Dermis blood vessel endothelial cell (primary cell): Measurements from ENCODE around the gene EGFR. TPM values are rescaled to one million over a fixed set of nuclear protein-coding genes. Genes with fewer than 3 reads are reported as not detected.

Experiments used
- DNase-seq: peaks from one replicate; pipeline ENCODE4 v3.0.0; 2010
- total RNA-seq: library from RNA; depleted of rRNA; stranded (reverse); fragments of >200 nt; gene quantifications from 2 replicates; pipeline ENCODE4 v1.2.3, GENCODE V29; 2014

EGFR gene
- total RNA-seq, 1 donor from 2014 or later, result 0.85 TPM

DNA sequence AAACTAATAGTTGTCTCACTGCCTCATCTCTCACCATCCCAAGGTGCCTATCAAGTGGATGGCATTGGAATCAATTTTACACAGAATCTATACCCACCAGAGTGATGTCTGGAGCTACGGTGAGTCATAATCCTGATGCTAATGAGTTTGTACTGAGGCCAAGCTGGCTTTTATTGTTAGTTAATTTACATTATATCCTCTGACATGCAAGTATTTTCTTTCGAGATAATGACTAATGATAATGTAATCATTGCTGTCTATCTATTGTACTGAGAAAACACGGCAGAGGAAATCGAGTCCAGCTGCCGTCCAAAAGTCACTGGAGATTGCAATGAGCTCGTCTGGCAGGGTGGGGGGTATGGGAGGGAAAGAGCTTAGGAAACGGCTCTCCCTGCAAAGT lies 173.9 kb downstream of the EGFR start:
- DNase-seq, result peak; percentile 79

GRCh38 chr7:55193245-55193644 lies 174.4 kb downstream of the EGFR start:
- DNase-seq, result no peak

DNA sequence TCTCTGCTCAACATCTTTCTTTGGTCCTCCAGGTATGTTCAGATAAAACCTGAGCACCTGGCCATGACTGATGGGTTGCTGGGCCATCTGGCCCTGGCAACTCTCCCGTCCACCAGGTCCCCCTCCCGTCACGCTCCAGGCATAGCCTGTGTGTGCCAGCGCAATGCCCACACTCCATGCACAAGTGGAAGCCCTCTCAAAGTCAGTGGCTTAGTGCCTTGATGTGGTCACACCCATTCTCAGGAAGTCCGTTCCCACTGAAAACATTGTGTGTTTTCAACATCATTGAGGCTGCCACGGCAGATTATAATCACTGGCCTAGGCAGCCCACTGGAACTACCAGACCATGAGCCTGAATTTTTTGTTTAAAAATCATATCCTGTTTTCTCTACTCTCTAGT lies 175.7 kb downstream of the EGFR start:
- DNase-seq, result peak; percentile 17

GRCh38 chr7:55198634-55199392 lies 180.0 kb downstream of the EGFR start:
- no peak for DNase-seq

DNA sequence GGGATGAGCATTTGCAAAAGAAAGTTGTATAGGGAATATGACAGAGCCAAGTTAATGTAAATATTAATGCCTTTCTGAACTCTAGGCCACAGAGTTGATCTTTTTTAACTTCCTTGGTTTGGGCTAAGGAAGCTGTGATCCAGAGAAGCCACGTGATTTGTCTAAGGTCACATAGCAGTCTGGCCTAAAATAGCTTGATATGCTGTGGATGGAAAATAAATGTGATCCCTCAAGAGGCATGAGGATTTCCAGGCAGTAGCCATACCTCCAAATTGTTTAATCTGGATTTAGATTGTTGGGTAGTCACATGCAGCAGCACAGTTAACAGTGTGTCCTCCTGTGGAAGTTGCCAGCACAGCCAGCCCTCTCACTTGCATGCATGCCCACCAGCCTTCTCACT lies 180.6 kb downstream of the EGFR start:
- DNase-seq, result no peak

DNA sequence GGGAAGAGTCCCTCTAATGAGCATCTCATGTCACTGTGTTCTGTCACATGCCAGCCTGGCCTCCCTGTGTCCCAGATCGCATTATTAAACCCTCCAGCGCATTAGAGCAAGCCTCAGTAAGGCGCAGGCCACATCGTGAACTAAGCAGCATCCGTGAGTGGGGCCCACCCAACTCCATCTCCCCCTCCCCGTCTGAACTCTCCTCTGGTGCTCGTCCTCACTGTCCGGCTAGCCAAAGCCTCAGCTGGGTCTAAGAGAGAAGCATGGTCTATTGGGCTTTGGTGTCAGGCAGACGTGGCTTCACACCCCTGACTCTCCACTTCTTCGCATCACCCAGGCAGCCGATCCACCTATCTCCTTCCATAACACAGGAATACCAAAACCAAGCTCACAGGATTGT lies 181.6 kb downstream of the EGFR start:
- no peak for DNase-seq

GRCh38 chr7:55202150-55202913 lies 183.5 kb downstream of the EGFR start:
- no peak for DNase-seq

DNA sequence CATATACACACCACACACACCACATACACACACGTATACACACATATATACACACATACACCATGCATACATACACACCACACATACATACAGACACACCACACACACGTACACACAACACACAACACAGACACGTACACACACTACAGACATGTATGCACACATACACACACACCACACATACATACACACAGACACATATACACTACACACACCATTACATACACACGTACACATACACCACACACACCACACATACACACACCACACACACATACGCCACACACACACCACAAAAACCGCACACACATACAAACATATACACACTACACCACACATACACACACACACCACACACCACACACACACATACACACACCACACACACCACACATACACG lies 184.5 kb downstream of the EGFR start:
- no peak for DNase-seq

GRCh38 chr7:55205124-55205955 lies 186.5 kb downstream of the EGFR start:
- no peak for DNase-seq

- no peak for DNase-seq
Observed at GRCh38 chr7:55206235-55207029, 187.6 kb downstream of the EGFR start.

DNA sequence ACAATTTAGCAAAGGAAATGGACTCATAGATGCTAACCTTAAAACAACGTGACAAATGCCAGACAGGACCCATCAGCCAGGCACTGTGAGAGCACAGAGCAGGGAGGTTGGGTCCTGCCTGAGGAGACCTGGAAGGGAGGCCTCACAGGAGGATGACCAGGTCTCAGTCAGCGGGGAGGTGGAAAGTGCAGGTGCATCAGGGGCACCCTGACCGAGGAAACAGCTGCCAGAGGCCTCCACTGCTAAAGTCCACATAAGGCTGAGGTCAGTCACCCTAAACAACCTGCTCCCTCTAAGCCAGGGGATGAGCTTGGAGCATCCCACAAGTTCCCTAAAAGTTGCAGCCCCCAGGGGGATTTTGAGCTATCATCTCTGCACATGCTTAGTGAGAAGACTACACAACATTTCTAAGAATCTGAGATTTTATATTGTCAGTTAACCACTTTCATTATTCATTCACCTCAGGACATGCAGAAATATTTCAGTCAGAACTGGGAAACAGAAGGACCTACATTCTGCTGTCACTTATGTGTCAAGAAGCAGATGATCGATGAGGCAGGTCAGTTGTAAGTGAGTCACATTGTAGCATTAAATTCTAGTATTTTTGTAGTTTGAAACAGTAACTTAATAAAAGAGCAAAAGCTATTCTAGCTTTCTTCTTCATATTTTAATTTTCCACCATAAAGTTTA lies 188.8 kb downstream of the EGFR start:
- DNase-seq, result no peak

- no peak for DNase-seq
Observed at GRCh38 chr7:55209366-55209765, 190.5 kb downstream of the EGFR start.

DNA sequence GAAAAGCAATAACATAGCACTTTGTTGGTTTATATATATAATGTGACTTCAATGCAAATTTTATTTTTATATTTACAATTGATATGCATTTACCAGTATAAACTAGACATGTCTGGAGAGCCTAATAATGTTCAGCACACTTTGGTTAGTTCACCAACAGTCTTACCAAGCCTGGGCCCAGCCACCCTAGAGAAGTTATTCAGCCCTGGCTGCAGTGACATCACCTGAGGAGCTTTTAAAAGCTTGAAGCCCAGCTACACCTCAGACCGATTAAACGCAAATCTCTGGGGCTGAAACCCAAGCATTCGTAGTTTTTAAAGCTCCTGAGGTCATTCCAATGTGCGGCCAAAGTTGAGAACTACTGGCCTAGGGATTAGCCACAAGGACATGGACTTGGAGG lies 191.4 kb downstream of the EGFR start:
- no peak for DNase-seq

GRCh38 chr7:55210716-55211115 lies 191.9 kb downstream of the EGFR start:
- DNase-seq, result no peak

DNA sequence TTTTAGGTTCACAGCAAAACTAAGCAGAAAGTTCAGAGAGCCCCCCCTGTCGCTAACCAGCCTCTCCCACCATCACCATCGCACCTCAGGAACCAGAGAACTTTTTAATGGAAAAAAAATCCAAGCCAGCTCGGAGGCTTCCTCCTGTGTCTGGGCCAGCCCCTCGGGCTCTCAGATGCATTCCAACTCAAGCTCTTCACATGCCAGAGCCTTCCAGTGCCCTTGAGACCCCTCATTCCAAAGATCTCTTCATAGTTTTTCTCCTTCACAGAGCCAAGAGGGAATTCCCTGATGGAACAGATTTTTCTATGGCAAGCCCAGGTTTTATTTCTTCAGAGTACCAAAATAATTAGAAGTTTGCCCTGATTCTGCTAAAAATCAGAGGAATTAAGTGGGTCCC lies 192.9 kb downstream of the EGFR start:
- no peak for DNase-seq

DNA sequence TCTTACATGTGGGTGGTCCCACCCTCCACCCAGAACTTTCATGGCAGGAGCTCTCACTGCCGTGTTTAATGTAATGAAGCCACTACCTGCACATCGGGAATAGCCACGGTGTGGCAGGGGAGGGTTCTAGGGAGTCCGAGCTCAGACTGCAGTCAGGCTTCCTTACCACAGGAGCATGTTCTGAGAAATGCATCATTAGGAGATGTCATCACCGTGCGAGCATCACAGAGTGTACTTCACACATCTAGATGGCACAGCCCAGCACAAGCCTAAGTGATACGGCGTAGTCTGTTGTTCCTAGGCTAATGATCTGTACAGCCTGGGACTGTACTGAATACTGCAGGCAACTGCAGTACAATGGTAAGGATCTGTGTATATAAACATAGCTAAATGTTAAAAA lies 193.4 kb downstream of the EGFR start:
- DNase-seq, result no peak

- peak; percentile 52 for DNase-seq
Observed at GRCh38 chr7:55212838-55213237, 194.0 kb downstream of the EGFR start.

DNA sequence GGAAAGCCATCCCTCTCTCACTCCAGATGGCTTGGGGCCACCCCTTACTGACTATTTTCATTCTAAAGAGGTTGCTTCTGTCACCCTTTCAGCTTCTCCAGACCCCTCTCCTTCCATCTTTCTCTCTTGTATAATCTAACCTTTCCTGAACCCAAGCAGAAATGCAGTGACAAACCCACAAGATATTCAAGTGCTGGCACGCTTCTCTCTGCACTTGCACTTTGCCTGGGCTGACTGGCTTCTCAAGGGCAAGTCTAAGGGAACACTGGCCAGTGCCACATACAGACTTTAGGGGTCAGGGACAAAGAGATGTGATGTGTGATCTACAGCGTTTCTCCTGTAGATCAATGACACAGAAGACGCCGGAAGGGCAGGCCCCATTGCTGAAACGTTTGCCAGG lies 195.9 kb downstream of the EGFR start:
- DNase-seq, result no peak

DNA sequence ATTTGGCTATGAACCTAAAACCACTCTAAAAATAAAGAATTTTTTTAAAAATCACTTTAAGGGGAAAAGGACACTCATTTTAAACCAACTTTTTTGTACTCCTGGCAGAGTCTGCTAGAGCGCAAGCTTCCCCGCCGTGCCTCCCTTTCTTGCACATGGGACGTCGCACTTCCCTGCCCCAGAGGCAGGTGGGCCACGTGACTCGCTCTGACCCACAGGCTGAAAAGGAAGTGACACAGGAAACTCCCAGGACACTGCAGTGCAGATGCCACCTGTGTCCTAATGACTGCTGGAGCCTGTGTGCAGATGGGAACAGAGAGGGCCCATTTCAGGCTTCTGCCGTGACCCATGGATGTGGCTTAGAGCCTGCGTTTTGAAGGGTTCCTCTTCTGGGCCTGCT lies 204.2 kb downstream of the EGFR start:
- DNase-seq, result no peak

- DNase-seq, result no peak
Observed at GRCh38 chr7:55224111-55224510, 205.3 kb downstream of the EGFR start.

- DNase-seq, result no peak
Observed at GRCh38 chr7:55224810-55225209, 206.0 kb downstream of the EGFR start.

- no peak for DNase-seq
Observed at GRCh38 chr7:55230014-55230413, 211.2 kb downstream of the EGFR start.
